Osteoblast (primary cell): ENCODE results near the gene TAF3. TPM values are rescaled to one million over a fixed set of nuclear protein-coding genes. Genes with fewer than 3 reads are reported as not detected.

Source experiments
- DNase-seq: peaks from one replicate; pipeline ENCODE4 v3.0.0; 2011; ENCODE audit warnings: low spot score, mixed read lengths; ENCODE audit not compliant: insufficient read length; ENCODE audit errors: missing footprints
- H2AFZ ChIP-seq: 2 replicates; pipeline ENCODE4 v1.6.0; 2011; ENCODE audit warnings: mild to moderate bottlenecking, low read length
- H3K27ac ChIP-seq: 2 replicates; pipeline ENCODE4 v1.5.1; 2011; ENCODE audit warnings: mild to moderate bottlenecking, low read depth, low read length, moderate library complexity
- H3K27me3 ChIP-seq: 2 replicates; pipeline ENCODE4 v1.6.0; 2012; ENCODE audit warnings: mild to moderate bottlenecking, control low read depth, inconsistent platforms, low read length, moderate library complexity; ENCODE audit not compliant: insufficient read depth
- H3K36me3 ChIP-seq: 2 replicates; pipeline ENCODE4 v1.5.1; 2011; ENCODE audit warnings: mild to moderate bottlenecking, low read length, control low read depth, moderate library complexity; ENCODE audit not compliant: insufficient read depth
- H3K4me1 ChIP-seq: 2 replicates; pipeline ENCODE4 v1.5.1; 2011; ENCODE audit warnings: mild to moderate bottlenecking, low read length, control low read depth, moderate library complexity; ENCODE audit not compliant: insufficient read depth
- H3K4me2 ChIP-seq: 2 replicates; pipeline ENCODE4 v1.6.0; 2011; ENCODE audit warnings: mild to moderate bottlenecking, low read length; ENCODE audit not compliant: insufficient read depth
- H3K4me3 ChIP-seq: fragments of 200-600 bp; sonication (generic); 3 replicates; pipeline ENCODE4 v1.5.1; 2012; ENCODE audit warnings: mild to moderate bottlenecking, low read length, inconsistent platforms; ENCODE audit not compliant: insufficient read depth
- H3K79me2 ChIP-seq: 2 replicates; pipeline ENCODE4 v1.6.0; 2012; ENCODE audit warnings: mild to moderate bottlenecking, low read length, control low read depth, inconsistent platforms; ENCODE audit not compliant: insufficient read depth
- H3K9me3 ChIP-seq: 2 replicates; pipeline ENCODE4 v1.5.1; 2011; ENCODE audit warnings: low read depth, low read length, control low read depth
- H4K20me1 ChIP-seq: 2 replicates; pipeline ENCODE4 v1.6.0; 2012; ENCODE audit warnings: mild to moderate bottlenecking, low read length, control low read depth; ENCODE audit not compliant: insufficient read depth
- total RNA-seq: library from RNA; depleted of rRNA; stranded (reverse); fragments of >200 nt; gene quantifications from 2 replicates; pipeline ENCODE4 v1.2.3, GENCODE V29; 2012
- TF ChIP-seq, protein P1 (sequence below): IDR thresholded peaks from 2 replicates; pipeline ENCODE4 v1.5.1; 2011; ENCODE audit warnings: mild to moderate bottlenecking, low read depth, low read length, moderate library complexity; ENCODE audit errors: extremely low read depth

Gene TAF3
- total RNA-seq, 1 donor = 2.2 TPM

DNA sequence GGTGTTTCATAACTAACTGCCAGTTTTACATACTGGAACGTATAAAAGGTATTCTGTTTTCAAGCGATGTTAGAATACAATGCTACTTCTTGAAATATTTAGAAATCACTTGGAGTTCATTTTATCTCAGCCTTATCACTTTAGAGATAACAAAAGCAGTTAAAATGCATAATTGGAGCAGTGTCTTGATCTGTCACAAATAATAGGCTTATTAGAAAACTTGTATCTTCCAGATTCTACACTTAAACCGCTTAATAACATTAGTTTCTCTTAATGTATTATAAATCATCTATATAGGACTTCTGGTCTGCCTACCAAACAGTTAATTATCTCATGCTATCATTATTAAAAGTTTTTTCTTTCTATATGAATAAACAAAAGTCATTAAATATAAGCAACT is 104.4 kb downstream of the TAF3 start:
- Histone ChIP-seq H3K9me3 (no peaks in the 10 kb centered on the region), H3K79me2 (no peaks in the 10 kb centered on the region), H3K4me1 (no peaks in the 10 kb centered on the region), H2AFZ (no peak overlapping the region), H3K27me3 (no peaks in the 10 kb centered on the region), H4K20me1 (peaks cover 2% of the 10 kb centered on the region), H3K4me2 (no peak overlapping the region), H3K4me3 (no peak overlapping the region), H3K27ac (no peak overlapping the region), H3K36me3 (no peaks in the 10 kb centered on the region)
- TF ChIP-seq, protein P1, sequence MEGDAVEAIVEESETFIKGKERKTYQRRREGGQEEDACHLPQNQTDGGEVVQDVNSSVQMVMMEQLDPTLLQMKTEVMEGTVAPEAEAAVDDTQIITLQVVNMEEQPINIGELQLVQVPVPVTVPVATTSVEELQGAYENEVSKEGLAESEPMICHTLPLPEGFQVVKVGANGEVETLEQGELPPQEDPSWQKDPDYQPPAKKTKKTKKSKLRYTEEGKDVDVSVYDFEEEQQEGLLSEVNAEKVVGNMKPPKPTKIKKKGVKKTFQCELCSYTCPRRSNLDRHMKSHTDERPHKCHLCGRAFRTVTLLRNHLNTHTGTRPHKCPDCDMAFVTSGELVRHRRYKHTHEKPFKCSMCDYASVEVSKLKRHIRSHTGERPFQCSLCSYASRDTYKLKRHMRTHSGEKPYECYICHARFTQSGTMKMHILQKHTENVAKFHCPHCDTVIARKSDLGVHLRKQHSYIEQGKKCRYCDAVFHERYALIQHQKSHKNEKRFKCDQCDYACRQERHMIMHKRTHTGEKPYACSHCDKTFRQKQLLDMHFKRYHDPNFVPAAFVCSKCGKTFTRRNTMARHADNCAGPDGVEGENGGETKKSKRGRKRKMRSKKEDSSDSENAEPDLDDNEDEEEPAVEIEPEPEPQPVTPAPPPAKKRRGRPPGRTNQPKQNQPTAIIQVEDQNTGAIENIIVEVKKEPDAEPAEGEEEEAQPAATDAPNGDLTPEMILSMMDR = no peak
- DNase-seq = no peak

DNA sequence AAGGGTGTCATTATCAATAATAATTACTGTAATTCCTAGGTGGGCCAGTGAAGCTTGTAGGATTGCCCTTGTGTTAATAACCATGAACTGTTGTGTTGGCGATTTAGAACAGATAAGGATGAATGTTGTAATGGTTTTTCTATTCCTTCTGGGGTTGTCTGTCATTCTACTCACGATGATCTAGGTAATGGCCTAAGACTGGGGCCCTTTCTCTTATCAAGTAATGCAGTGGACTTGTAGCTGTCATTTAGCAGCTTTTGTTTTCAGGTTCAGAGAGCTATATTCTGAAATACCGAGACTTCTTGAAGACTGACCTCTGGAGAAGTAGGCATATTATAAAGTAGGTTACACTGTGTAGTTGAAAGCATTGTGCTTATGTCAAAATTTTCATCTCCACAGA is 110.2 kb downstream of the TAF3 start:
- DNase-seq = no peak
- Histone ChIP-seq H3K4me2 (no peak overlapping the region), H4K20me1 (no peaks in the 10 kb centered on the region), H3K79me2 (no peaks in the 10 kb centered on the region), H3K27me3 (no peaks in the 10 kb centered on the region), H3K36me3 (no peaks in the 10 kb centered on the region), H3K9me3 (no peaks in the 10 kb centered on the region), H2AFZ (no peak overlapping the region), H3K4me1 (no peaks in the 10 kb centered on the region), H3K4me3 (no peak overlapping the region), H3K27ac (no peak overlapping the region)
- TF ChIP-seq, protein P1 = no peak

DNA sequence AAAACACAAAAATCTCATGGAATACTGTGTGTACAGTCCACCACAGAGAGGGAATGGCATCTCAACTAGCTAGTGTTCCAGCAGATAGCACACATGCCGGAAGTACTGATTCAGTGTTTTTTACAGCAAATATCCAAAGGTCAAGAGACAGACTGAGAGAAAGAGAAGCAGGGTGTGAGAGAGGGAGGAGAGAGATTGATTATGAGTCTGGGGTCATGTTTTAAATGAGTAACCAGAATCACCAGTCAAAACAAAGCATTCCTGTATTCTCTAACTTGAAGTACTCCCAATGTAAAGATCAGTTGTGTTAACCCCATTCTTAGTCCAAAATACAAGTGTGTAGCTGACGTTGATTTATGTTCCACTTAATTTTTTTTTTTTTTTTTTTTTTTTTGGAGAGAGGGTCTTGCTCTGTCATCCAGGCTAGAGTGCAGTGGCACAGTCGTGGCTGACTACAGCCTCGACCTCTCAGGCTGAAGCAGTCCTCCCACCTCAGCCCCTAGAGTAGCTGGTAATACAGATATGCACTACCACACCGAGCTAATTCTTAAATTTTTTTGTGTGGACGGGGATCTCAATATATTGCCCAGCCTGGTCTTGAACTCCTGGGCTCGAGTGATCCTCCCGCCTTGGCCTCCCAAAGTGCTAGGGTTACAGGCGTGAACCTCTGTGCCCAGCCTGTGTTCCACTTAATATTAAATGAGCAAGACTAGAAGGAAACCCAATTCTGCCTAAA is 114.2 kb downstream of the TAF3 start:
- Histone ChIP-seq H3K9me3 (no peaks in the 10 kb centered on the region), H3K36me3 (no peaks in the 10 kb centered on the region), H3K79me2 (no peaks in the 10 kb centered on the region), H4K20me1 (no peaks in the 10 kb centered on the region), H3K27me3 (no peaks in the 10 kb centered on the region), H2AFZ (no peak overlapping the region), H3K4me3 (no peak overlapping the region), H3K4me2 (no peak overlapping the region), H3K27ac (no peak overlapping the region), H3K4me1 (no peaks in the 10 kb centered on the region)
- TF ChIP-seq, protein P1 = no peak
- DNase-seq = no peak

DNA sequence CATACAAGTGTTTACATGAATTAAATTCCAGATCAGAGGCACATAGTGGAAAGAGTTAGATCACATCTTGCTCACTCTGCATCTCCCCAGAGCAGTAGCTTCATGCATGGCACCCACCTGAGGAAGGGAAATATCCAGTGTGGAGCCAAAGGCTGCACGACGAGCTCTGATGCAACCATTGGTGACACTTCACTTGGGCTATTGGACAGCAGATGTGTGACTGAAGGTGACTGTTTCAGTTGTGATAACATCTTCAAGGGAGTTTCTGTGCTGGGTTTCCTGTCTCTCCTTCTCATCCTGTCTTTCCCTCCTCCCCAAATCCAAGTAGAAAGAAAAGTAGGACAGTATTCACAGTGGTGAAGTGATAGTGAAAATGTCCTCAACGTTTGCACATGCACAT is 115.0 kb downstream of the TAF3 start:
- Histone ChIP-seq H3K27ac (no peak overlapping the region), H3K4me2 (no peak overlapping the region), H3K9me3 (no peaks in the 10 kb centered on the region), H3K4me3 (no peak overlapping the region), H3K27me3 (no peaks in the 10 kb centered on the region), H3K4me1 (no peaks in the 10 kb centered on the region), H3K79me2 (no peaks in the 10 kb centered on the region), H3K36me3 (no peaks in the 10 kb centered on the region), H4K20me1 (no peaks in the 10 kb centered on the region), H2AFZ (no peak overlapping the region)
- DNase-seq = no peak
- TF ChIP-seq, protein P1 = no peak
